ENCODE measurements around the gene LZTS2. TPM values are rescaled to one million over a fixed set of nuclear protein-coding genes. Genes with fewer than 3 reads are reported as not detected.

LZTS2 gene
- total RNA-seq, 1 experiment from 2014 or later: 11.3 TPM

DNA sequence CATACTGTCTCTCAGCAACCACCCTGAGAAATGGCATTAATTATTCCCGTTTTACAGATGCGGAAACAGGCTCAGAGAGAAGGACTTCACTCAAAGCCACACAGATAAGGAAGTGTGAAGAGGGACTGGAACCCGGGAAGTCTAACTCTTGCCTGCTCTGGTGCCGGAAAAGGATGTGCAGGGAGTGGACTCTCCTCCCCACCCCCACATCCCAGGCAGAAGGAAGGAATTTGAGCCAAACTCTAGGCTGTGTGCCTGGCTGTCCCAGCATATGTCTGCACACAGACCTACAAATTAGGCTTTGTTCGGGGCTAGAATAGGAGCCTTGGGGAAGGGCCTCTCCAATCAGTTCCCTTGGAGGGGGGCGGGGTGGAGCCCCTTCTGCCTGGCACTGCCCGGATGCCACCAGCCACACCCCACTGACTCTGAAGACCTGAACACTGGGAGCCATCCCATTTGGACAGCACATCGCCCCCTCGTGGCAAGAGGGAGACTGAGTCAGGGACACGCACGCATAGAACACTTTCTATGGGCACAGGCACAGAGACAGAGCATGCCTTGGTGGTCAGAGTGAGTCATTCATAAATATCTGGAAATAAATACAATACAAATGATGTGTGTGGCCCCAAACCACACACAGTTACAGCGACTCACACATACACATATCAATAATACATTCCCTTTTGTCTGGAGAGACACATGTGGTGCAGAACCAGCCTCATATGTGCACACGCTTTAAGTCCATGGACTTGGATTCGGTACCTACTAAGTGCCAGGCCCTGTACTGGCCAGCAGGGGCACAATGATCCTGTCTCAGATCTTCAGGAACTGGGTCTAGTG, 13.1 kb downstream of the LZTS2 start:
- H2AFZ ChIP-seq (ENCODE audit: low read length): no peak overlapping the region

DNA sequence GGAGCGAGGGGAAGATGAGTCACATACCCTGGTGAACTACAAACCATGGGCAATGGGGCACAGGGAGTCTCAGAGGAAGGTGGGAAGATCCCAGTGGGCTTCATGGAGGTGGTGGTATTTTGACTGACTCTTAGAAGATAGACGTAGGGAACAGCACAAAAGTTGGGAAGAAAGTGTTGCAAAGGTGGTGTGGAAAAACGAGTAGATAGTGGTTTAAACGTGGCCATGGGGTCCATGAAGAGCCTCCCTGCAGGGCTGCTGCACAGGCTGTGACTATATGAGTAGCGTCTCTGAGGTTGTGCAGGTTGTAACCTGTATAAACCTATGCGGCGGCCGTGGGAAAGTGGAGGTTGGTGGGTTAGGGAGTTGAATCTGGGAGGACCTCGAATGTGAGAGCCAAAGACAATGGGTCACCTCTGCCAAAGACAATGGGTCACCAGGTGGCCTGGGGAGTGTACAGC, 13.8 kb downstream of the LZTS2 start:
- no peak overlapping the region for H3K4me3 ChIP-seq (ENCODE audit: low read length)
- no peak overlapping the region for H3K27ac ChIP-seq (ENCODE audit: low read length)
- H2AFZ ChIP-seq (ENCODE audit: low read length): no peak overlapping the region
- H3K9me3 ChIP-seq (ENCODE audit: low read length): no peaks in the 10 kb centered on the region
- no peaks in the 10 kb centered on the region for H3K36me3 ChIP-seq (ENCODE audit: insufficient read depth, low read length)
- H3K27me3 ChIP-seq (ENCODE audit: low read length): no peaks in the 10 kb centered on the region
- H3K9ac ChIP-seq (ENCODE audit: low read length): no peak overlapping the region
- H4K20me1 ChIP-seq (ENCODE audit: insufficient read depth, low read depth, low read length): no peaks in the 10 kb centered on the region
- no peak for DNase-seq
- peaks cover 57% of the 10 kb centered on the region for H3K4me1 ChIP-seq (ENCODE audit: low read length)
- no peaks in the 10 kb centered on the region for H3K9me2 ChIP-seq (replicated peaks; ENCODE audit: insufficient read depth, low read length)
- H3K79me2 ChIP-seq (ENCODE audit: low read length): no peaks in the 10 kb centered on the region
- peak overlapping the region; percentile 27 for H3K4me2 ChIP-seq (ENCODE audit: low read depth, low read length, poor library complexity, severe bottlenecking)

More for the DNA sequence above, 13.1 kb downstream of the LZTS2 start:
- Histone ChIP-seq H3K4me2 (ENCODE audit: low read depth, low read length, poor library complexity, severe bottlenecking) (peak overlapping the region; percentile 27), H3K79me2 (ENCODE audit: low read length) (no peaks in the 10 kb centered on the region), H3K27me3 (ENCODE audit: low read length) (no peaks in the 10 kb centered on the region), H3K27ac (ENCODE audit: low read length) (no peak overlapping the region), H3K9me2 (replicated peaks; ENCODE audit: insufficient read depth, low read length) (no peaks in the 10 kb centered on the region), H3K36me3 (ENCODE audit: insufficient read depth, low read length) (no peaks in the 10 kb centered on the region), H3K4me3 (ENCODE audit: low read length) (no peak overlapping the region), H3K4me1 (ENCODE audit: low read length) (peaks cover 51% of the 10 kb centered on the region), H4K20me1 (ENCODE audit: insufficient read depth, low read depth, low read length) (no peaks in the 10 kb centered on the region), H3K9ac (ENCODE audit: low read length) (no peak overlapping the region), H3K9me3 (ENCODE audit: low read length) (no peaks in the 10 kb centered on the region)
- peak; percentile 92 for DNase-seq

DNA sequence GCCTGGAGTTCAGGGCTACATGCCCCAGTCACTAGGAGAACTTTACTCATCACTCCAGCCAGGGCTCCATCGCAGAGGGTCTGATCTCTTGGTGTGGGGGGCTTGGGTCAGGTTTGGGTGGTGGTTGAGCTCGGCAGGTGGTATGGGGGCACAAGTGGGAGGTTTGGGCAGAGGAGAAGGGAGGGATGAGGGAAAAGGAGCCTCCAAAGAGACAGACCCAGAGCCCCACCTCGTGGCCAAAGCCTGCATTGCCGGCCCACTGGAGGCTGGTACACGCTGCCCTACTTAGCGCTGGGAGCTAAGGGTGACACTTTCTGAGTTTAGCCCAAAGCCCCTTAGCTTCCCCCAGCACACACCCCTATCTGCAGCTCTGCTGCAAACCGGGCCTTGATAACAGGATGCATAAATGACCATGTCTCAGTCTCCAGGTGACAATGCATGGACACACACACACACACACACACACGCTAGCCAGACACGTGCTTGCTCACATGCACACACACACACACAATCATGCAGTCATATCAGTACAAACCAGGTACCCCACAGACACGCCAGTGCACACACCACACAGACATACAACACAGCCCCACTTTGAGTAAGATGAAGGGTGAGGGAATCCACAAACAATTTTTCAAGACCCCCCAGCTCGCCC, 14.7 kb downstream of the LZTS2 start:
- H3K27me3 ChIP-seq (ENCODE audit: low read length): no peaks in the 10 kb centered on the region
- no peaks in the 10 kb centered on the region for H3K9me3 ChIP-seq (ENCODE audit: low read length)
- no peak overlapping the region for H2AFZ ChIP-seq (ENCODE audit: low read length)
- H3K79me2 ChIP-seq (ENCODE audit: low read length): no peaks in the 10 kb centered on the region
- H3K36me3 ChIP-seq (ENCODE audit: insufficient read depth, low read length): no peaks in the 10 kb centered on the region
- peak; percentile 91 for DNase-seq
- H4K20me1 ChIP-seq (ENCODE audit: insufficient read depth, low read depth, low read length): no peaks in the 10 kb centered on the region
- peak overlapping the region; percentile 92 for H3K27ac ChIP-seq (ENCODE audit: low read length)
- H3K9ac ChIP-seq (ENCODE audit: low read length): peak overlapping the region; percentile 61
- H3K4me3 ChIP-seq (ENCODE audit: low read length): peak overlapping the region; percentile 14; the same call in 1 of the 2 replicates
- H3K4me2 ChIP-seq (ENCODE audit: low read depth, low read length, poor library complexity, severe bottlenecking): peak overlapping the region; percentile 95
- peaks cover 64% of the 10 kb centered on the region for H3K4me1 ChIP-seq (ENCODE audit: low read length)
- H3K9me2 ChIP-seq (replicated peaks; ENCODE audit: insufficient read depth, low read length): no peaks in the 10 kb centered on the region

DNA sequence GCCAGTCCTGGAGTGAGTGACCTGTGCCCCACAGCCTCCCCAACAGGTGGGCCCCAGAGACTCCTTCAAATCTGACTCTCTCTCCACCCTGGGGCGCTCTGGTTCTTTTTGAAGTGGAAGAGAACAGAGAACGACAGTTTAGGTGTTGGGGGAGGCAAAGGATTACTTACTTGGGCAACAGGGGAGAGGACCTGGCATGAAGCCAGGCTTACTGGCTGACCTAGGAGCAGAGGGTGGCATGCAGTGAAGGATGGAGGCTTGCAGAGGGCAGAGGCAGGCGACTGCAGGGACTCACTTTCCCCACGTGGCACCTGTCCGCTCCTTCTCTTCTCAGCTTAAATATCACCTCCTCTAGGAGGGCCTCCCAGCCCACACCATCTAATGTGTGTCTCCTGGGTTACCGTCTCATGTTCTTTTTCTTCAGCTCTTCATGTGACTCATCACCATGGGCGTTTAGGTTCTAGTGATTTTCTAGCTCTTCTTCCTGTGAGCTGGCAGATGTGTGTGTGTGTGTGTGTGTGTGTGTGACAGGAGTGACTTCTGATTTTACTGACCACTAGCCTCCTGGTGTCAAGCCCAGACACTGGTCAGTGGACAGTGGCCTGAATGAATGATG, 15.5 kb downstream of the LZTS2 start:
- H3K4me3 ChIP-seq (ENCODE audit: low read length): peak overlapping the region; percentile 14; the same call in 1 of the 2 replicates
- H3K9ac ChIP-seq (ENCODE audit: low read length): peak overlapping the region; percentile 61
- no peaks in the 10 kb centered on the region for H3K79me2 ChIP-seq (ENCODE audit: low read length)
- DNase-seq: peak; percentile 72
- no peak overlapping the region; the same call in 1 of the 2 replicates for H2AFZ ChIP-seq (ENCODE audit: low read length)
- peaks cover 64% of the 10 kb centered on the region for H3K4me1 ChIP-seq (ENCODE audit: low read length)
- no peaks in the 10 kb centered on the region for H3K27me3 ChIP-seq (ENCODE audit: low read length)
- H3K27ac ChIP-seq (ENCODE audit: low read length): peak overlapping the region; percentile 92
- no peaks in the 10 kb centered on the region for H3K9me3 ChIP-seq (ENCODE audit: low read length)
- no peaks in the 10 kb centered on the region for H3K36me3 ChIP-seq (ENCODE audit: insufficient read depth, low read length)
- H4K20me1 ChIP-seq (ENCODE audit: insufficient read depth, low read depth, low read length): no peaks in the 10 kb centered on the region
- no peaks in the 10 kb centered on the region for H3K9me2 ChIP-seq (replicated peaks; ENCODE audit: insufficient read depth, low read length)
- peak overlapping the region; percentile 95 for H3K4me2 ChIP-seq (ENCODE audit: low read depth, low read length, poor library complexity, severe bottlenecking)

DNA sequence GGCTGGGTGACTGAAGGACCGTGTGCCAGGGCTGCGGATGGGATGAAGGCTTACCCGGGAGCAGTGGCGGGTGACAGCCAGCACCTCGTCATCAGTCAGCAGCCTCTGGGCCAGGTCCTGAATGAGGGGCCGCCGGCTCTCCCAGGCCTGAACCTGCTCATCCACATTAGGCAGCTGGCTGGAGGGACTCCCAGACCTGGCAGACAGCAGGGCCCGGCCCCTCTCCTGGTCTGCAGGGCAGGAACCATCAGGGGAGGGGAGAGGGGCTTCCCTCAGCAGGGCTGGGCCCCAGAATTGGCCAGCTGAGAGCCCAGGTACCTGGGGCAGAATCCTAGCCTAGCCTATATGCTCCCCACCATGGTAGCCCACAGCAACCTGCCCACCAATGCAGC, 16.0 kb downstream of the LZTS2 start:
- Histone ChIP-seq H3K4me2 (ENCODE audit: low read depth, low read length, poor library complexity, severe bottlenecking) (peak overlapping the region; percentile 95), H3K27ac (ENCODE audit: low read length) (peak overlapping the region; percentile 92), H3K9ac (ENCODE audit: low read length) (peak overlapping the region; percentile 61), H3K79me2 (ENCODE audit: low read length) (no peaks in the 10 kb centered on the region), H3K4me3 (ENCODE audit: low read length) (no peak overlapping the region; the same call in 1 of the 2 replicates), H3K36me3 (ENCODE audit: insufficient read depth, low read length) (no peaks in the 10 kb centered on the region), H3K9me3 (ENCODE audit: low read length) (no peaks in the 10 kb centered on the region), H2AFZ (ENCODE audit: low read length) (no peak overlapping the region), H3K27me3 (ENCODE audit: low read length) (no peaks in the 10 kb centered on the region), H3K9me2 (replicated peaks; ENCODE audit: insufficient read depth, low read length) (no peaks in the 10 kb centered on the region), H3K4me1 (ENCODE audit: low read length) (peaks cover 64% of the 10 kb centered on the region), H4K20me1 (ENCODE audit: insufficient read depth, low read depth, low read length) (no peaks in the 10 kb centered on the region)
- DNase-seq: no peak

DNA sequence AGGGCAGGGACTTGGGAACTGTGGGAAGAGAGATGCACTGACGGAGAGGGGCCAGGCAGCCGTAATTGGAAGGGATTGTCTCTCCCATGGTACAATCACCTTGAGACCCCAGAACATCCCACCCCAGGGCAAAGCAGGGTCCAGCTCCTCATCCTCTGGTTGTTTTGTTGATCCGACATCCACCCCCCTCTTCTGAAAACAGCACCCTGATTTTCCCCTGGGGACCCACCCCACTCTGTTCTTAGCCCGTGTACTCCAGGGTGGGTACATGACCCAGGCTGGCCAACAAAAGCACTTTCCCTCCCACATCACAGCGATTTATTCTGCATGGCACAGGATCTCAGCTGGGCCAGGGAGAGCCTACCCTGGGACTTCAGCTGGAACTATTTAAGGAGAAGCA, 17.2 kb downstream of the LZTS2 start:
- H3K4me1 ChIP-seq (ENCODE audit: low read length): peaks cover 64% of the 10 kb centered on the region
- H4K20me1 ChIP-seq (ENCODE audit: insufficient read depth, low read depth, low read length): no peaks in the 10 kb centered on the region
- H3K27me3 ChIP-seq (ENCODE audit: low read length): no peaks in the 10 kb centered on the region
- no peaks in the 10 kb centered on the region for H3K9me2 ChIP-seq (replicated peaks; ENCODE audit: insufficient read depth, low read length)
- H3K36me3 ChIP-seq (ENCODE audit: insufficient read depth, low read length): no peaks in the 10 kb centered on the region
- H3K27ac ChIP-seq (ENCODE audit: low read length): peak overlapping the region; percentile 92
- peak; percentile 53 for DNase-seq
- H3K9me3 ChIP-seq (ENCODE audit: low read length): no peaks in the 10 kb centered on the region
- no peak overlapping the region for H2AFZ ChIP-seq (ENCODE audit: low read length)
- H3K4me3 ChIP-seq (ENCODE audit: low read length): peak overlapping the region; percentile 57
- peak overlapping the region; percentile 61 for H3K9ac ChIP-seq (ENCODE audit: low read length)
- H3K4me2 ChIP-seq (ENCODE audit: low read depth, low read length, poor library complexity, severe bottlenecking): peak overlapping the region; percentile 95
- H3K79me2 ChIP-seq (ENCODE audit: low read length): no peaks in the 10 kb centered on the region

DNA sequence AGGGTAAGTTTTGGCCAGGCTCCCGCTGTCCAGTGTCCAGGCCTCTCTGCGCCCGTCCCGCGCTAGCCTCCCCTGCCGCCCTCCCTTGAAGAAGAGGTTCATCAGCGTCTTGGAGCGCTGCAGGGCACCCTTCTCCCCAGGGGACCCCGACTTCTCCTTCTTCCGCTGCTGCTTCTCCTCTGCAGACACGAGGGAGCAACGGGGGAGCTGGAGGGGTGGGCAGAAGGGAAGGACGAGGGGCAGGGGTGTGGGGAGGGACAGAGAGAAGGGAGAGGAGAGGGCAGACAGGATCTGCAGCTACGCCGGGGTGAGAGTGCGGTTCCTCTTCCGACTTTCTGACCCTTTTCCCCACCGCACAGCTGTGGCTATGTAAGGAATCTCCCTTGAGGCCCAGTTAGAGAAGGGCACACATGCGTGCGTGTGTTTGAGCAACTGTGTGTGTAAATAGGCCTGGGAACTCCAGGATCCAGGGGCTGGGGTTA, 18.6 kb downstream of the LZTS2 start:
- Histone ChIP-seq H4K20me1 (ENCODE audit: insufficient read depth, low read depth, low read length) (no peaks in the 10 kb centered on the region), H3K9me3 (ENCODE audit: low read length) (no peaks in the 10 kb centered on the region), H3K9me2 (replicated peaks; ENCODE audit: insufficient read depth, low read length) (no peaks in the 10 kb centered on the region), H3K27ac (ENCODE audit: low read length) (peak overlapping the region; percentile 92), H3K9ac (ENCODE audit: low read length) (peak overlapping the region; percentile 74), H3K36me3 (ENCODE audit: insufficient read depth, low read length) (no peaks in the 10 kb centered on the region), H3K4me2 (ENCODE audit: low read depth, low read length, poor library complexity, severe bottlenecking) (peak overlapping the region; percentile 95), H3K79me2 (ENCODE audit: low read length) (no peaks in the 10 kb centered on the region), H3K4me1 (ENCODE audit: low read length) (peaks cover 58% of the 10 kb centered on the region), H3K27me3 (ENCODE audit: low read length) (no peaks in the 10 kb centered on the region), H3K4me3 (ENCODE audit: low read length) (peak overlapping the region; percentile 57), H2AFZ (ENCODE audit: low read length) (peak overlapping the region; percentile 60; the same call in 1 of the 2 replicates)
- DNase-seq: peak; percentile 91
